NCI-H345 (cell line): Measurements from ENCODE around the gene CISH.
A peak's percentile ranks its signal among the peaks of the same experiment; 100 is the strongest.

Source experiments
- DNase-seq: peaks from one replicate; lab custom pipeline; 2025; lab: John Stamatoyannopoulos, UW

Gene CISH

DNA sequence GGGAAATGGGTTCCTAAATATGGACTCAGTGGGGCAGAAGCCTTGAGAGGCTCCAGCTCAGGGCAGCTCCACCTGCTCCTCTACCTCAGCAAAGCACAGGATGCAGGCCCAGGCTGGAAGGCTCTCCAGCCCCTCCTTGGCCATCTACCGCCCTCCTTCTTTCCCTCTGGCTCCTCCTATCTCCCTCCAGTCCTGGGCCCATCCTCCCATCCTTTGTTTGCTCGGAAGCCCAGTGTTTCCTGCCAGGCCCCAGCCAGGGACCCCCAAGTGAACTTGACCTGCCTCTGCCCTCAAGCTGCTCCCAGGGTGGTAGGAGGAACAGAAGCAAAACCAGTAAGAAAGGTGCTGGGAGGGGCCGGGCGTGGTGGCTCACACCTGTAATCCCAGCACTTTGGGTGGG lies 25.4 kb upstream of the CISH start:
- DNase-seq: no peak

DNA sequence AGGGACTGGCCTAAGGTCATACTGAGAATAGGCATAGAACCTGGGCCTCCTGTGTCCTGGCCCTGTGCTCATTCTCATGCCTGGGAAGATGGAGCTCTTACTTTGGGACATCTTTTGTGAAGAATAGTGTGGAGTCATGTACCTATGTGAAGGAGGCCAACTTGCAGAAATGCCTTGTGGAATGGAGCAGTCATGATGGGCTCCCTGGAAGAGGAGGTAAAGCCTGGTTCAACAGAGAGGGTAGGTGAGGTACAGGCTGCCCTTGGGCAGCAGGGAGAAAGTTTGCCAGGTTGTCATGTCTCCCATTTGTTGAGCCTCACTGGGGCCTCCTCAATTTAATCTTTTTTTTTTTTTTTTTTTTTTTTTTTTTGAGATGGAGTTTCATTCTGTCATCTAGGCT lies 23.5 kb upstream of the CISH start:
- DNase-seq: no peak

DNA sequence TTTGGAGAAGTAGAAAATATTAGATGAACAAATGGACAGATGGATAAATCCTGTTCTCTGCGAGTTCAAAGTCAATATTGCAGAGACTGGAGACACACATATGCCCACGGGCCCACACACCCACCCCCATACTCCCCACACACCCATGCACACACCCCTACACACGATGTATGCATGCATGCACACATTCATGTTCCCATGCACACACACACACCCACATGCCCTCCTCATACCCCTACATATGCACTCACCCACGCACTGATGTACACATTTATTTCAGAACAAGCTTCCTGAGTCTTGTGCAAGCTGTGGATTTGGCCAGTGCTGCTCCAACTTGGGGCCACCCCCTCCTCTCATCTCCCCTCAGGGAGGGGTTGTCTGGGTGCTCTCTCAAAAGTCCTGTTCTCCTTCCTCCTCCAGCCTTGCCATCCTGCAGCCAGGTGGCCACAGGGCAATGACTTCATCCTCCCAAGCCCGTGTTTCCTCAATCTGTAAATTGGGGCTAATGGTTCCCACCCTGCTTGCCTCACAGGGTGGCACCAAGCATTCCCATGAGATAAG lies 21.7 kb upstream of the CISH start:
- DNase-seq: no peak

DNA sequence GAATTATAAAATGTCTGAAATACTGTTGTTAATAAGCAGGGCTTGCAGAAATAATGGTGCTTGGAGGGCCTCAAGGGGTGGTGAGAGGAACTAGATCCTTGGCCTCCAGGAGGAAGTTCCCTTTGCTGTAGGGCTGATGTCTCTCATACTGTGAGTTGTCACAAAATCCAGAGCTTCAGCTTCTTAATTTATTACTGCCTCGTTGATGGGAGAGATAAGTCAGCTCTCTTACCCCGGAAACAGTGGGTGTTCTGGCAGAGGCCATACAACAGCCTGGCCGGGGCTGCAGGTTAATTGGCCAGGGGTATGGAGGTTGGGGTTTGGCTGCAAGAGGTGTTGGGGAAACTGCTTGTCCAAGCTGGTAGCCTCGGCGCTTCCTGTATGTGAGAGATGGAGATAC lies 20.9 kb upstream of the CISH start:
- DNase-seq: no peak

- DNase-seq: no peak
Observed at GRCh38 chr3:50630877-50631276, 19.3 kb upstream of the CISH start.

DNA sequence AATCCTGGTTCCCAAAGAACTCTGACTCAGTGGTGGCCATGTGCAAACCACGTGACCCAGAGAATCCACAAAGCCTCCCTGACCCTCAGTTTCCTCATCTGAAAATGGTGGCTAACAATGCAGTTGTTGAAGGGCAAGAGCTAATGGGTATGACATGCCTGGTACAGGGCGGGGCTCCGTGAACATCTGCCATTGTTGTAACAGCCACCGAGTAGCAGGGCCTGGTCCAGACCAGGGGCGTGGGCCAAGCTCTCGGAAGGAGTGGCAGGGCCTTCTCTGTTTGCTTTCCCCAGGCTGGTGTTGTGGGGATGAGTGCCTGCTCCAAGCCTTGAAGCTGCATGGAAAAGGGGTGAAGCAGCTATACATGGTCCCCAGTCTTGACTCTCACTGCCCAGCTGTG lies 18.8 kb upstream of the CISH start:
- DNase-seq: no peak

DNA sequence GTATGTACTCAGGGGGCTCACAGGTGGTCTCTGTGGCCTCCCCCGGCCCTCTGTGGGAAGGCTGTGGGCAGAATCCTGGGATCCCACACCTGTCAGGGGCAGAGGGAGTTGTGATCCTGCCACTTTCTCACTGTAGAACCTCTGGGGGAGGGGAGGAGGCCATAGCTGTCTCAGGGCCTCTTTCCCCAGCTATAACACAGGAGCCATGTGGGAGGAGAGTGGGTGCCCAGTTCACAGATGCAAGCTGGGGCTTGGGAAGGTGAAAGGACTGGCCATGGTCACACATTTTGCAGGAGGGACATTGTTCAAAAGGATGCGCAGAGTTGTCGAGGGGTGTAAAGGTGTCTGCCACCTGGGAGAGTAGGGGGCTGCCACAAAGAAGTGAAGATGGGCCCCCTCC lies 17.0 kb upstream of the CISH start:
- no peak for DNase-seq

- DNase-seq: no peak
Observed at GRCh38 chr3:50627407-50628051, 16.0 kb upstream of the CISH start.

DNA sequence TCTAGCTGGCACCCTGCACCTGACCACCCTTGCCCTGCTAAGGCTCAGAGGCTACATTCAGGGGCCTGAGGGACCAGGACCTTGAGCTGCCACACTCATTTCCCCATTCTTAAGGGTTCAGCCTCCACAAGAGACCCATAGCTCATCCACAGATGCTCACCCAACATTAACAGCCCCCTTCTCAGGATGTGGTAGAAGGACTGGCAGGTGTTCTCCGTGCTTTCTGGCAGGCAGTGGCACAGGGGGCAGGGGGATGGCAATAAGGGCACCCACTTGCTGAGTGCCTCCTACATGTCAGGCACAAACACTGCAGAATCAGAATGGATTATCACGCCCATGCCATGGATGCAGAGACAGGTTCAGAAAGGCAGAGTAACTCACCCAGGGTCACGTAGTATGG lies 14.8 kb upstream of the CISH start:
- no peak for DNase-seq

DNA sequence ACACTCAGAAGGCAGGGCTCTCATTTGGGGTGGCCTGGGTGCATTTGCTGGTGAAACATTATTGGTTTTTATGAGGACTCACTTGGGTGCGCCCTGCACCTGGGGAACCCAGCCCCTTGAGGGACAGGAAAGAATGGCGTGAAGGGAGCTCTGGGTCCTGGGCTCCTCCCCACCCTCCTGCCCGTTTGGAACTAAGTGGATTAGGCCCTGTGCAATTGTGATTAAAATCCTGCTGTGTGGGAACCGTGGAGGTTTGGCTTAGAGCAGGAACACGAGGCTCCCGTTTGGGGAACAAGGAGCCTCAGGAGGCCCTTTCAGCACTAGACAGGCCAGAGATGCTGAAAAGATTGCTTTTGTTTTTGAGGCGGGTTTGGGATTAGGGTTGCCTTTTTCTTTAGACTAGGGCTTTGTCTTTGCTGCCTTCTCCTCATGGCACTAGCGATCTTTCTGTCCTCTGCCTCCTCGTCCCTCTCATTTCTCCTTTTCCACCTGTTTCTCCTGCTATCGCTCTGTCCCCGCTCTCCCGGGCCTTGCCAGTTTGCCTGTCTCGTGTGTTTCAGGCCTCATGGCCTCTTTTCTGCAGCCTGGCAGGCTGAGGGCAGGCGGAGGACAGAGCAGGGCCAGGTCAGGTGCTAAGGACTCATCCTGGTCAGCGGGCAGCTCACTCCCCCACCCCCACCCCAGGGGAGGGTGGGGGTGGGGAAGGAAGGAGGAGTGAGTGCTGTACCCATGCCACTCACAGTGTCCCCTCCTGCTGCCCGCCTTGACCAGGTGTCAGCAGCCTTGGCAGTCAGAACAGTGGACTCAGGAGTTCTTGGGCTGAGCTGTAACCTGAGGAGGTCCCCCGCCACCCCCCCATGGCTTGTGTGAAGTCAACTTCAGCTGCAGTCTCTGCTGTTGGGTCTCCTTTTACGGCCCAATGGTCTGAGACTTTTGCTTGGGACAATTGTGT lies 13.9 kb upstream of the CISH start:
- DNase-seq: no peak

DNA sequence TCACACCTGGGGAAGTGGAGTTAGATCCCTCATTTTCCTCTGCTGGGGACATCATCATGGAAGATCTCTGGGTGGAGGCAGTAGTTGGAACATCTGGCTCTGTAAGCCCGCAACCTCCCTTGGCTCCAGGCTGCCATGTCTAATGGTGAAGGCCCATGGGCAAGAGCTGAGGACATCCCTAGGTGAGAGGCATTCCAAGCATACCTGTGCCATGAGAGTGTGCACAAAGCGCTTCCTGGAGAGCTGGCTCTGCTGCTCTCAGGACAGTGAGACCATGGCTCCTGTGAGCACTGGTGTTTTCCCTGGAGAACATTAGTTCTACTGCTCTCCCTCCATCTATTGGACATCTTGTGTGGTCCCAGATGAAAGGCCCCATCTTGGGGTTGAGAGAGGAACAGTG lies 13.1 kb upstream of the CISH start:
- DNase-seq: no peak

DNA sequence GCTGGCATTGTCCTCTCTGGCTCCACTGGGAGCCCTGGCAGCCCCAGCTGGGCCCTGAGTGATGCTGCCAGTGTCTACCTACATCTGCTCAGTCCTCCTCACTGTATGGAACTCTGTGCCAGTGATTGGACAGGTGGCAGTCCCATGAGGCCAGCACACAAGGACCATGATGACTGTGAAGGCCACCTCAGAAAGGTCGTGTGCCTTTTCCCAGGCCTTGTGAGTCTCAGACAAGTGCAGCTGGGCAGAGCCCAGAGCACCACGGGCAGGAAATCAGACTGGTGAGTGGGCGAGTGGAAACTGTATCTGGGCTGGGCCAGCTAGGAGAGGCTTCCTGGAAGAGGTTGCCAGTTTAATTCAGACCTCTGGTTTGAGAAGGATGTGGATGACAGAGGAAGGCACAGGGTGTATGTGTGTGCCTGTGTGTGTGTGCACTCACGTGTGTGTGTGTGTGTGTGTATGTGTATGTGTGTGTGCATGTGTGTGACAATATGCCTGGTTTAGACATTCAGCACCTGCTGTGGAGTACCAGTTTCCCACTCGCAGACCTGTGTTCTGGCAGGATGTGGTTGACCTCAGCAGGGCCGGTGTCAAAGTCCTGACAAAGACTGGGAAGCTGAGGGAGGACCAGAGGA lies 12.4 kb upstream of the CISH start:
- no peak for DNase-seq

GRCh38 chr3:50622881-50623280 lies 11.3 kb upstream of the CISH start:
- DNase-seq: no peak

DNA sequence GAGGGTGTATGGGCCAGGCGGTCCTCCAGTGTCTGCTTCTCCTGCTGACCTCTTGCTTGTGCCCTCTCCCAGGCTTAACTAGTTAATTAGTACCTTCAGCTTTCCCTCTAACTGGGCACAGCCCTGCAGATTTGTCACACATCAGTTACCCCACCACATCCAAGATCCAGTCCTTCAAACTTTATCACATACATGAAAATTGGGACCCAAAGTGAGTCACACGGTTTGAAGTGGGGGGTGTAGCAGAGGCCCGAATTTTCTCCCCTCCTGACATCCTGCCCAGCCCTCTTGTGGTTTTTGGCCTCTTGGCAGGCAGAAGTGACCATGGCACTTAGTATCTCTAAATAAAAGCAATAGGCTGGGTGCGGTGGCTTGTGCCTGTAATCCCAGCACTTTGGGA lies 9.2 kb upstream of the CISH start:
- DNase-seq: no peak

DNA sequence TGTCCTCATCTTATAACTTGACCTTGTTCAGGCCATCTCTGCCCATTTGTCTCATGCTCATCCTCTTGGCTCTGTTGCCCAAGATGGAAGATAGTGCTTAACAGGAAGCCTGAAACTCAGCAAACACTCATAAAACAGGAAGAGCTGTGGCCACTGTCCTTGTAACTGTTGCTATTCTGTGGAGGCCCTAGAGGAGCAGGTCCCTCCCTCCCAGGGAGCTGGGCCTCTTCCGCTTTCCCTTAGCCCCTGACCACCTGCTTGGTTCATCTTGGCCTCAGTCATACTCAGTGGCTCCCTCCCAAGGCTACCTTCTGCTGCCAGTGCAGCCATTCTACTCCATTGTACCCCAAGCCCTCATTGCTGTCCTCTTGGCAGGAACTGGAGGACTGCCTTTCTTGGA lies 8.8 kb upstream of the CISH start:
- DNase-seq: no peak

GRCh38 chr3:50617911-50618481 lies 6.4 kb upstream of the CISH start:
- DNase-seq: no peak

- DNase-seq: peak; percentile 21
Observed at GRCh38 chr3:50617096-50617791, 5.7 kb upstream of the CISH start, which contains the start of gene MAPKAPK3. Gene MAPKAPK3 (plus strand): TSS chr3:50617151. CDS start chr3:50617566, 415 bp downstream.

DNA sequence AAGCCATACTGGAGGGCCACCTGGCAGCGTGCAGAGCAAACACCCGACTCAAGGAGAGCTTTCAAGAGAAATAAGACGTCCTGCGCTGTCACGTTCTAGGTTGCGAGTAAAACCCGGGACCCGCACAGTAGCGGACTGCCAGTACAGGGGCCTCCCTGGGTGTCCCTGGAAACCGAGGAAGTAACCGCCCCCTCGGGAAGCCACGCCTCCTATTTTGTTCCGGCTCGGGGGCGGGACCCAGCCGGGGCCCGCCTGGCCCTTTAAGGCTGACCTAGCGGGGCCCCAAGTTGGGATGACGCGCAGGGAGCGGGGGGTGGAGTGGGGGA lies 5.2 kb upstream of the CISH start:
- peak; percentile 85 for DNase-seq

GRCh38 chr3:50616003-50616769 lies 4.6 kb upstream of the CISH start:
- peak; percentile 81 for DNase-seq

GRCh38 chr3:50615190-50615589 lies 3.6 kb upstream of the CISH start:
- no peak for DNase-seq
